Rectal smooth muscle tissue (tissue), 1 donor: ENCODE measurements around the gene ZCCHC7.
"Not testable (repeated sequence)": the region's sequence is repeated elsewhere in the genome, so short reads cannot be mapped to it uniquely, and the experiment has no call there.

Experiments
- H3K27ac ChIP-seq: one replicate; pipeline ENCODE4 v1.7.0; 2013; ENCODE audit warnings: low read depth, low read length, inconsistent platforms
- H3K27me3 ChIP-seq: one replicate; pipeline ENCODE4 v1.7.0; 2013; ENCODE audit warnings: low read length; ENCODE audit not compliant: control insufficient read depth, insufficient read depth
- H3K36me3 ChIP-seq: one replicate; pipeline ENCODE4 v1.7.0; 2013; ENCODE audit warnings: low read length; ENCODE audit not compliant: control insufficient read depth, insufficient read depth
- H3K4me1 ChIP-seq: one replicate; pipeline ENCODE4 v1.7.0; 2013; ENCODE audit warnings: low read length; ENCODE audit not compliant: control insufficient read depth, insufficient read depth
- H3K4me3 ChIP-seq: one replicate; pipeline ENCODE4 v1.7.0; 2013; ENCODE audit warnings: low read length
- H3K9ac ChIP-seq: one replicate; pipeline ENCODE4 v1.7.0; 2013; ENCODE audit warnings: low read length

The ZCCHC7 gene

DNA sequence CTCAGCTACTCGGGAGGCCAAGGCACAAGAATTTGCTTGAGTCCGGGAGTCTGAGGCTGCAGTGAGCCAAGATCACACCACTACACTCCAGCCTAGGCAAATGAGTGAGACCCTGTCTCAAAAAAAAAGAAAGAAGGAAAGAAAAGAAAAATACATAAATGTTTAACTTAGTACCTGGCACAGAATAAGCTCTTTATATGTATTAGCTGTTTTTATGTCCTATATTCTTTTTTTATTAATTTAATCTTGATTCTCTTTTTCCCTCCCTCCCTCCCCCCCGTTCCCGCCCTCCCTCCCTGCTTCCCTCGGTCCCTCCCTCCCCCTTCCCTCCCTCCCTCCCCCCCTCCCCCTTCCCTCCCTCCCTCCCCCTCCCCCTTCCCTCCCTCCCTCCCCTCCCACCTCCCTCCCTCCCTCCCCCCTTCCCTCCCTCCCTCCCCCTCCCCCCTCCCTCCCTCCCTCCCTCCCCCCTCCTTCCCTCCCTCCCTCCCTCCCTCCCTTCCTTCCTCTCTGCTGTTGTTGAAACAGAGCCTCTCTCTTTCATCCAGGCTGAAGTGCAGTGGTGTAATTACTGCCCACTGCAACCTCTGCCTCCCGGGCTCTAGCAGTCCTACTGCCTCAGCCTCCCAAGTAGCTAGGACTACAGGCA lies 166.3 kb downstream of the ZCCHC7 start:
- Histone ChIP-seq H3K27ac (no peak overlapping the region), H3K4me3 (no peak overlapping the region), H3K9ac (no peak overlapping the region), H3K4me1 (no peaks in the 10 kb centered on the region), H3K36me3 (no peaks in the 10 kb centered on the region), H3K27me3 (no peaks in the 10 kb centered on the region)

DNA sequence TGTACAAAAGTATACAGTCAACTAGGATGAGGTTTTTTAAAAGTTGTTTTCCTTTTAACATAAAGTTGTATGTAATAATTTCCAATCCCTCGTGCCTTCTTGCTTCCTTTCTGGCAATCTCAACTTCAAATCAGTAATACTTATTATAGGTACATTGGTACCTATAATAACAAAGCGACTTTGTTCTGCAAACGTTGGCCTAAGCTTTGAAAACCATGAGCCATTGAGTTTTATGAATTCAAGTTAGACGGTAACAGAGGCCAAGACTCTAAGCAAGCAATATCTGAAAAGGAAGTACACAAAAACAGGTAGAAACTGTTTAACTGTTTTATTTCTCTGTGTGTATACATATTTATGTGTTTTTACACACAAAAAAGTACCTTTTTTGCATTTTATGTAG lies 166.9 kb downstream of the ZCCHC7 start:
- no peaks in the 10 kb centered on the region for H3K36me3 ChIP-seq
- H3K4me3 ChIP-seq = no peak overlapping the region
- H3K4me1 ChIP-seq = no peaks in the 10 kb centered on the region
- H3K27me3 ChIP-seq = no peaks in the 10 kb centered on the region
- H3K27ac ChIP-seq = no peak overlapping the region
- no peak overlapping the region for H3K9ac ChIP-seq

DNA sequence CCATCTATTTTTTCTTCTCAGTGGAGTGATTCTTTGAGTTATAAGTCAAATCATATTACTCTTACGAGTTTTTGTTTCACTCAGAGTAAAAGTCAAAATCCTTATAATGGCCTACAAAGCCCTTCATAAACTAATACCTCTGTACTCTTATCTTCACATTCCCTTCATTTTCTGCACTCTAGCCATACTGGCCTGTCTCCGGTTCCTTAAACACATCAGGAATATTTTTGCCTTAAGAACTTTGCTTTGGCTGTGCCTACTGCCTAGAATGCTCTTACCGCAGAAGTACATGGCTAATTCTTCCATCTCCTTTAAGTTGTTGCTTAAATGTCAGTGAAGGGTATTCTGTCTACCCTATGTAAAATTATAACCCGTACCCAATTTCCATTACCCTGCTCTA lies 169.3 kb downstream of the ZCCHC7 start:
- H3K27ac ChIP-seq = no peak overlapping the region
- H3K9ac ChIP-seq = no peak overlapping the region
- no peaks in the 10 kb centered on the region for H3K27me3 ChIP-seq
- H3K36me3 ChIP-seq = no peaks in the 10 kb centered on the region
- peaks cover 3% of the 10 kb centered on the region for H3K4me1 ChIP-seq
- no peak overlapping the region for H3K4me3 ChIP-seq

DNA sequence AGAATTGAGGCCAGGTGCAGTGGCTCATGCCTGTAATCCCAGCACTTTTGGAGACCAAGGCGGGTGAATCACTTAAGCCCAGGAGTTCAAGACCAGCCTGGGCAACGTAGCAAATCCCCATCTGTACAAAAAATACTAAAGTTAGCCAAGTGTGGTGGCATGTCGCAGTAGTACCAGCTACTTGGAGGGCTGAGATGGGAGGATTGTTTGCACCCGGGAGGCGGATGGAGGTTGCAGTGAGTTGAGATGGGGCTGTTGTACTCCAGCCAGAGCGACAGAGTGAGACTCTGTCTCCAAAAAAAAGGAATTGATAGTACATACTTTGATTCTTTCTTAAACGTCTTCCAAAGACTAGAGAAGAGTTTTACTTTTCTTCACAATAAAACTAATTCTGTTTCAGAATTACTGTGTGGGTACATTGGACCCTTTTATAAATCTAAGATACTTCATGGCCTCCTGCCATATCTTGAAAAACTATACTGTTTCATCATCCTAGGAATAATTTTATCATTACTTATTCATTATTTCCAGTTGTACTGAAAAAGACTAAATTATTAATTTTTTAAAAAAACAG lies 170.1 kb downstream of the ZCCHC7 start:
- Histone ChIP-seq H3K27me3 (no peaks in the 10 kb centered on the region), H3K4me3 (no peak overlapping the region), H3K9ac (no peak overlapping the region), H3K36me3 (no peaks in the 10 kb centered on the region), H3K27ac (no peak overlapping the region), H3K4me1 (peaks cover 3% of the 10 kb centered on the region)

GRCh38 chr9:37290940-37291485 lies 170.6 kb downstream of the ZCCHC7 start:
- Histone ChIP-seq H3K27me3 (no peaks in the 10 kb centered on the region), H3K4me3 (no peak overlapping the region), H3K9ac (no peak overlapping the region), H3K27ac (no peak overlapping the region), H3K36me3 (no peaks in the 10 kb centered on the region), H3K4me1 (peaks cover 3% of the 10 kb centered on the region)

GRCh38 chr9:37291612-37292238 lies 171.4 kb downstream of the ZCCHC7 start:
- not testable (repeated sequence) for H3K27ac ChIP-seq, H3K27me3 ChIP-seq, H3K9ac ChIP-seq, H3K4me1 ChIP-seq, H3K36me3 ChIP-seq, H3K4me3 ChIP-seq

DNA sequence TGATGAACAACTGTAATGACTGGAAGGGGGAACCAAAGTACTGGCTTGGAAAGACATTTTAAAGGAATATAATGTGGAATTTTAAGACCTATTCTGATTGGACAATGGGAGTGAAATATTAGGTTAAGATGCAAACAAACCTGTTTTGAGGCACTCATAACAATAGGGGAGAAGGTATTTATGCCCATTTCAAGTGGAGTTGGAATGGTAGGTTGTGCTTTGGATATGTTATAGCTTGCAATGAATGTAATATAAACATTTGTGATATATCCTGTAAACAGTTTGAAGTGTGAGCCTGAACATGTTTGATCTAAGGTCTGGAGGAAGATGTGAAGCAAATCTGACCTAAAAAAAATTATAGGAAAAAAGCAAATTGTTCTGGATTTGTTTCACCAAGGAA lies 172.5 kb downstream of the ZCCHC7 start:
- no peak overlapping the region for H3K4me3 ChIP-seq
- no peak overlapping the region for H3K9ac ChIP-seq
- peaks cover 3% of the 10 kb centered on the region for H3K4me1 ChIP-seq
- H3K36me3 ChIP-seq = no peaks in the 10 kb centered on the region
- H3K27ac ChIP-seq = no peak overlapping the region
- H3K27me3 ChIP-seq = no peaks in the 10 kb centered on the region

GRCh38 chr9:37293664-37294524 lies 173.5 kb downstream of the ZCCHC7 start:
- Histone ChIP-seq H3K4me1 (peaks cover 3% of the 10 kb centered on the region), H3K36me3 (no peaks in the 10 kb centered on the region), H3K27me3 (no peaks in the 10 kb centered on the region), H3K9ac (no peak overlapping the region), H3K4me3 (no peak overlapping the region), H3K27ac (no peak overlapping the region)

DNA sequence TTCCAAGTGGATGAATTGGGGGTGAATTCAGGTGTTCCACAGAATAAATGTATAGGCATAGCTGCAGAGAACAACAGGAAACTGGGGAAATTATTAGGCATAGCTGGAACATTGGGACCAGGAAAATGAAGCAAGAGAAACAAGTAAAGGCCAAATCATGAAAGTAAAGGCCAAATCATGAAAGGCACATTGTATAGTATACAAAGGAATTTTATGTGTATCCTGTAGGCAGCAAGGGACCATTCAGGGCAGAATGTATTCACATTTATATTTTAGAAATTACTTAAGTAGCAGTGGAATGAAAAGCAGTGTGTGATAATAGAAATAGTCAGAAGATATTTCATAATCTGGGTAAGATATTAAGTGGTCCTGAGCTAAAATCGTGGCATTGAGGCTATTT lies 174.8 kb downstream of the ZCCHC7 start:
- H3K27me3 ChIP-seq = no peaks in the 10 kb centered on the region
- H3K4me3 ChIP-seq = no peak overlapping the region
- H3K27ac ChIP-seq = no peak overlapping the region

DNA sequence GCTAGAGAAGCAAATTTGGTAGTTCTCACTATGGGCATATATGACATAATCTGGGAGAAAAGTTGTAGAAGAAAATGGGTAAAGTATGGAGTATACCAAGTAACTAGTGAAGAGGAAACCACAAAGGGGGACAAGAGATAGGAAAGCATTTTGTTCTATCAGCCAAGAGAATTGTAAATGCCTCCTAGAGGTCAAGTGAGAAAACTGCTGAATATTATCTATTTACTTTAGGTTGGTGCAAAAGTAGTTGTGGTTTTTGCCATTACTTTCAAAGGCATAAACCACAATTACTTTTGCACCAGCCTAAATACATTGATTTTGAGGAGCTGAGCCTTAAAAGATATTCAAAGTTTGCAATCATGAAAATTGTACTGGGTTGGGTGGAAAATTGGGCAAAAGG lies 175.4 kb downstream of the ZCCHC7 start:
- Histone ChIP-seq H3K27ac (no peak overlapping the region), H3K4me1 (peaks cover 3% of the 10 kb centered on the region), H3K27me3 (no peaks in the 10 kb centered on the region), H3K9ac (no peak overlapping the region), H3K36me3 (no peaks in the 10 kb centered on the region), H3K4me3 (no peak overlapping the region)

More for the DNA sequence above, 174.8 kb downstream of the ZCCHC7 start:
- no peaks in the 10 kb centered on the region for H3K36me3 ChIP-seq
- H3K4me1 ChIP-seq = peaks cover 3% of the 10 kb centered on the region
- no peak overlapping the region for H3K9ac ChIP-seq

DNA sequence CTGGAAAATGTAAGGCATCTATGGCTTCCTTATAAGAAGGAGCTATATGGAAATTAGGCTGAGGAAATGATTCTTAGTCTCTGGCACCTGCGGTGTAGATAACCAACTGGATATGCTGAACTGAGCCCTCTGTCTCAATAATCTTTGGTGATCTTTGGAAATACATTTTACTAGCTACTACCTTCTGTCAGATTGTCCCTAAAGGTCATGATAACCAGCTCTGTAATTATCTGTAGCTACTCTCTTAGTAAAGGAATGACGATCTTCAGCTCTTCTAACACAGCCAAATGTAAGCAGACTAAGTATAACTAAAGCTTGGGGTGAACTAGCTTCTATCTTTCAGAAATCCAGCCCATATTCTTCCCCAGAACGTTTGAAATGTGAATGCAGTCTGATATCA lies 177.2 kb downstream of the ZCCHC7 start:
- H3K4me1 ChIP-seq = peaks cover 3% of the 10 kb centered on the region
- H3K4me3 ChIP-seq = no peak overlapping the region
- H3K36me3 ChIP-seq = no peaks in the 10 kb centered on the region
- no peak overlapping the region for H3K27ac ChIP-seq
- no peaks in the 10 kb centered on the region for H3K27me3 ChIP-seq
- no peak overlapping the region for H3K9ac ChIP-seq

- no peaks in the 10 kb centered on the region for H3K27me3 ChIP-seq
- no peak overlapping the region for H3K4me3 ChIP-seq
Observed at GRCh38 chr9:37300620-37301019, 180.2 kb downstream of the ZCCHC7 start.

More at GRCh38 chr9:37300620-37301019, 180.2 kb downstream of the ZCCHC7 start:
- H3K4me1 ChIP-seq = no peaks in the 10 kb centered on the region
- no peak overlapping the region for H3K27ac ChIP-seq
- H3K9ac ChIP-seq = no peak overlapping the region
- H3K36me3 ChIP-seq = no peaks in the 10 kb centered on the region
